Renal pelvis (tissue), 4 donors: ENCODE measurements around the gene PSME1. TPM values are rescaled to one million over a fixed set of nuclear protein-coding genes. Genes with fewer than 3 reads are reported as not detected.
A peak's percentile ranks its signal among the peaks of the same experiment; 100 is the strongest.

ENCODE experiments used
- DNase-seq: peaks from one replicate; pipeline ENCODE4 v3.0.0-alpha.2; 2013
- polyA plus RNA-seq, 3 donors: library from polyadenylated mRNA; unstranded; fragments of 120-200 nt; gene quantifications; one replicate each; pipeline ENCODE4 v1.2.1, GENCODE V29; 2013; ENCODE audit not compliant: insufficient read length in 3 of 3

PSME1 gene
- polyA plus RNA-seq, 3 donors: 175 to 216 (median 196) TPM

DNA sequence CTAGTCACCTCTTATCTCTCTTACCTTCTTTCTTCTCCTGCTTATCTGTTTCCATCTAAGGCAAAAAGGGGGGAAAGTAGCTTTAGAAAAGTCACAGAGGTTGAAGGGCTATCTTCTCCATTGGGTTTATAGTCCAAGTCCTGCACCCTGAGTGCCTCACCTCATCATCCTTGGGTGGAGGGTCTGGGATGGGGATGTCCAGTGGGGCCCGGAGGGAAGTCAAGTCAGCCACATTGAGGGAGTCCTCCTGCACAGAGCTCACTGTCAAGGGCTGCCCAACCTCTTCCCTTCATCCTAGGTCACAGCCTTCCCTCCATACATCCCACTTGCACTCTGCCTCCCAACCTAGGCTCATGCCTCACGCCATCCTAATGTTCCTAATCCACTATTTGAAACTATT, 9.2 kb downstream of the PSME1 start:
- DNase-seq: no peak

DNA sequence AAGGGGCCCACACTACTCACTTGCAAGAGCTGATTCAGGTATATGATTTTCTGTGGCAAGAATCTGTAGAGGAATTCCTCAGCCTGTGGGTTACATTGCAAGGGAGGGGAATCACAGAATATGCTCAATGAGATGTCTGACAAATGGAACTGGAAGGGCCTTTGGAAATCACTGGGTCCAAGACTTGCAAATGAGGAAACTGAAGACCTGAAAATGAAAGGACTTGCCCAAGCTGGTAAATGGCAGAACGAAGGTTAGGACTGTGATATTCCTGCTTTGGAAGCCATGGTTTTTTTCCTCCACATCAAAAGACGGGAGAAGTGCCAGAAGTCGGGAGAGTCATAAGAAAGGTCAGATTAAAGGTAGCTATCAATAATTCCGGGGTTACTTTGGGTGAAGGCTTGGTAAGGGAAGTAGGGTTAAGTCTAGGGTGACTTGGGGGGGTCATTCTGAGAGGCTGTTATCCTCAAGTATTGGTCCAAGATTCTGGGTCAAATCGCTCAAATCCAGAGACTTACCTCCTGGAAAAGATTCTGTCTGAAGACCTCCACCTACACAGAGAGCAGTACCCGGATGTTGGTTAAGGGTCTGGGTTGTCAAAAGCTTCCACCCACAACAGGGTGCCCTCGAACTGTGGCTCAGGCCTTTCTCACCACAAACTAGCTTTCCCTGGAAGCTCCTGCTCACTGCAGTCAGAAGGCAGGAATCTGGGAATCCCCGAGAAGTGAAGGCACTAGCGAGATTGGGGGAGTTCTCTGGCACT, 9.9 kb downstream of the PSME1 start:
- DNase-seq: no peak

DNA sequence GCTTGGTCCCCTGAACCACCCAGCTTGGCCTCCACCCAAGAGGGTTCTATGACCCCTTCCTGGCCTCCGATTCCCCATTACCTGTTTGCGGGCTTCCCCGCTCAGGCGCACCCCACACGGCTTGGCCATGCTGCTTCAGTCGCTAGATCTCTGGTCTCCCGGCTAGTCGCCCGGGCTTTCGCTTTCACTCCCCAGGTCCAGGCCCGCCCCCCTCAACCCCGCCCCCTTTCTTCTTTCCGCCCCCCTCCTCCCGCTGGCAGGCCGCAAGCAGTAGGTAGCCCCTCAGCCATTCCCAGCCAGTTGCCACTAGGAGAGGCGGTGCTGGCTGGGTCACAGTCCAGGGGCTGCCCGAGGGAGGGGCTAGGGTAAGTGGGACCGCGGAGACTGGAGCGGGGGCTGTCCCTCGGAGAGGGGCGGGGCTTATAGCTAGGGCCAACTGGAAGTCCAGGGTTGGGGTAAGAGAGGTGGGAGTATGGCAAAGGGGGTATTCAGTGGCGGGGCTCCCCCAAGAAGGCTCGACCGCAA, 10.5 kb downstream of the PSME1 start, which contains the start of gene PSME2:
Gene PSME2 (minus strand): TSS at position 158 of the 525 bp plus-strand sequence. CDS start 29 bp downstream, at position 129.
- DNase-seq: peak; percentile 98

DNA sequence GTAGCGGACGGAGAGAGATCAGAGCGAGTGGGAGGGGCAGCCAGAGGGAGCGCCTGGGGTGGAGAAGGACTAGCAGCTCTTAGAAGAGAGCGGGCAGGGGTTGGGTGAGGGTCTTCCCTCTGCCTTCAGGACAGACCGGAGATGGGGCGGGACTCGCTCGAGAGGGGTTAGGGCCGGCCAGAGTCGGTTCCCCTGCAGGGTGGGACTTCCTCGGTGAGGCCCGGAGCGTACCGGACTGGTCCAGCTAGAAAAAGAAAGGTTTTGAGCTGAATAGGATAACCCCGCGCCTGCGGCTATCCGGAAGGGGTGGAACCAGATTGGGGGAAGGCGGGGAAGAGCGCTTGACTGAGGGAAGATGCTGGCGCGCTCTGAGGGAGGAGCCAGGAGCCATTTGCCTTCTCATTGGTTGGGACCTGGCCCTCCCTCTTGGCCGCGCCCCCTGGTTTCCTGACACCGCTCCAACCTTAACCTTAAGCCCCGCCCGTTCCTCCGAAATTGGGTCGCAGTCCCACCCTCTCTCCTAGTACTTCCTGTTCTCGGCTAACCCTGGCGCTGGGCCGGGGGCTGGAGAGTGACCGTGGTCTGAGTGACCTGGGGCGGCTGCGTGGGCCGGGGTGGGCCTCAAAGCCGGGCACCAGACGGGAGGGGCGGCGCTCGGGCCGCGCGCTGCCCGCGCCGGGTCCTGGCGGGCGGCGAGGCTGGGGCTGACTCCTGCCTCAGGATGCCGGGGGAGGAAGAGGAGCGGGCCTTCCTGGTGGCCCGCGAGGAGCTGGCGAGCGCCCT, 11.2 kb downstream of the PSME1 start, which contains the start of gene RNF31:
Gene RNF31 (plus strand): TSS at position 521 of the 783 bp plus-strand sequence. CDS start 201 bp downstream, at position 722.
- DNase-seq: peak; percentile 99

DNA sequence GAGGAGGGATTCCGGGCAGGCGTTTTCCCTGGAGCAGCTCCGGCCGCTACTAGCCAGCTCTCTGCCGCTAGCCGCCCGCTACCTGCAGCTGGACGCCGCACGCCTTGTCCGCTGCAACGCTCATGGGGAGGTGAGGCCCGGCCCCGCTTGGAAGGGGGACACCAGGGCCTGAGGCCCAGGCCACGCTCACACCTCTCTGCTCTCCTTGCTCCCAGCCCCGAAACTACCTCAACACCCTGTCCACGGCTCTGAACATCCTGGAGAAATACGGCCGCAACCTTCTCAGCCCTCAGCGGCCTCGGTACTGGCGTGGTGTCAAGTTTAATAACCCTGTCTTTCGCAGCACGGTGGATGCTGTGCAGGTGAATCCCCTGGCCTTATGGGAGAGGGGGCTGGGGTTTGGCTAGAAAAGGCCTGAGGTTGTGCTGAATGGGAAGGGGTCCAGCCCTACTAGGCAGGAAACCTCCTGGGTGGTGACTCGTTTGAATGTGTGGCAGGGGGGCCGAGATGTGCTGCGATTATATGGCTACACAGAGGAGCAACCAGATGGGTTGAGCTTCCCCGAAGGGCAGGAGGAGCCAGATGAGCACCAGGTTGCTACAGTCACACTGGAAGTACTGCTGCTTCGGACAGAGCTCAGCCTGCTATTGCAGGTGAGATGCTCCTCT, 11.9 kb downstream of the PSME1 start:
- no peak for DNase-seq

DNA sequence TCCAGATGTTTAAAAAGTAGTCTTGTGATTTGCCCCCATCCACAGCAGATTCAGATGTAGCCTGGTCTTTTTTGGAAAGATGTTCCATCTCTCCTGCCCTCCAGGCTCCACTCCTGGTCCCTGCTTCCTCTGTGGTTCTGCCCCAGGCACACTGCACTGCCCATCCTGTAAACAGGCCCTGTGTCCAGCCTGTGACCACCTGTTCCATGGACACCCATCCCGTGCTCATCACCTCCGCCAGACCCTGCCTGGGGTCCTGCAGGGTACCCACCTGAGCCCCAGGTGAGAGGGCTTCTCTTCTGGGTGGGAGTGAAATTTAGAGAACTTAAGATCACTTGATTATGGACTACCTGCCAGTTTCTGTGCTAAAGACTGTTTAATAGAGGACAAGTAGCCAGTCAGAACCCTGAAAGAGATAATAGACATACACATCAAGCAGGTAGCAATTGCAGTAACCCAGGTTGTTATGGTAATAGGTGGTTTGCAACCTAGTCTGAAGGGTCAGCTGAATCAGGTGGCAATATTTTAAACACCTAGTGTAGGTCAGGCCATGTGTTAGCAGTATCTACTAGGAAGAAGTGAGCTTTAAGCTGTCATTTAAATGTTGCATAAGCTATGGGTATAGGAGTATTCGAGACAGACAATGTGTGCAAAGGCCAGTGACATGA, 13.4 kb downstream of the PSME1 start:
- no peak for DNase-seq

DNA sequence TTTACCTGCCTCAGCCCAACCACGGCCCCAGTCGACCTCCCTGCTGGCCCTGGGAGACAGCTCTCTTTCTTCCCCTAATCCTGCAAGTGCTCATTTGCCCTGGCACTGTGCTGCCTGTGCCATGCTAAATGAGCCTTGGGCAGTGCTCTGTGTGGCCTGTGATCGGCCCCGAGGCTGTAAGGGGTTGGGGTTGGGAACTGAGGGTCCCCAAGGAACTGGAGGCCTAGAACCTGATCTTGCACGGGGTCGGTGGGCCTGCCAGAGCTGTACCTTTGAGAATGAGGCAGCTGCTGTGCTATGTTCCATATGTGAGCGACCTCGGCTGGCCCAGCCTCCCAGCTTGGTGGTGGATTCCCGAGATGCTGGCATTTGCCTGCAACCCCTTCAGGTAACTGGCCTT, 14.1 kb downstream of the PSME1 start:
- no peak for DNase-seq

DNA sequence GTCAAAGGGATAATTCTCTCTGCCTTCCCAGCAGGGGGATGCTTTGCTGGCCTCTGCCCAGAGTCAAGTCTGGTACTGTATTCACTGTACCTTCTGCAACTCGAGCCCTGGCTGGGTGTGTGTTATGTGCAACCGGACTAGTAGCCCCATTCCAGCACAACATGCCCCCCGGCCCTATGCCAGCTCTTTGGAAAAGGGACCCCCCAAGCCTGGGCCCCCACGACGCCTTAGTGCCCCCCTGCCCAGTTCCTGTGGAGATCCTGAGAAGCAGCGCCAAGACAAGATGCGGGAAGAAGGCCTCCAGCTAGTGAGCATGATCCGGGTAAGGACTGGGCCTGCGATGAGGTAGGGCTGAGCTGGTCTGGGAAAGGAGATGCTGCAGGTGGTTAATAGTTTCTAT, 14.6 kb downstream of the PSME1 start:
- no peak for DNase-seq

DNA sequence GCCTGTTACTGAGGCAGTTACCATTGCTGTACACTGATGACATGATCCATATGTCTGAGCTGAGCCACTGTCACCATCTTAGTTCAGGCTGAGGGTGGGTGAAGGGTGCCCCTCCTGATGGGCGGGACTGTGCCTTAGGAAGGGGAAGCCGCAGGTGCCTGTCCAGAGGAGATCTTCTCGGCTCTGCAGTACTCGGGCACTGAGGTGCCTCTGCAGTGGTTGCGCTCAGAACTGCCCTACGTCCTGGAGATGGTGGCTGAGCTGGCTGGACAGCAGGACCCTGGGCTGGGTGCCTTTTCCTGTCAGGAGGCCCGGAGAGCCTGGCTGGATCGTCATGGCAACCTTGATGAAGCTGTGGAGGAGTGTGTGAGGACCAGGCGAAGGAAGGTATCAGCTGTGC, 15.0 kb downstream of the PSME1 start:
- DNase-seq: no peak

DNA sequence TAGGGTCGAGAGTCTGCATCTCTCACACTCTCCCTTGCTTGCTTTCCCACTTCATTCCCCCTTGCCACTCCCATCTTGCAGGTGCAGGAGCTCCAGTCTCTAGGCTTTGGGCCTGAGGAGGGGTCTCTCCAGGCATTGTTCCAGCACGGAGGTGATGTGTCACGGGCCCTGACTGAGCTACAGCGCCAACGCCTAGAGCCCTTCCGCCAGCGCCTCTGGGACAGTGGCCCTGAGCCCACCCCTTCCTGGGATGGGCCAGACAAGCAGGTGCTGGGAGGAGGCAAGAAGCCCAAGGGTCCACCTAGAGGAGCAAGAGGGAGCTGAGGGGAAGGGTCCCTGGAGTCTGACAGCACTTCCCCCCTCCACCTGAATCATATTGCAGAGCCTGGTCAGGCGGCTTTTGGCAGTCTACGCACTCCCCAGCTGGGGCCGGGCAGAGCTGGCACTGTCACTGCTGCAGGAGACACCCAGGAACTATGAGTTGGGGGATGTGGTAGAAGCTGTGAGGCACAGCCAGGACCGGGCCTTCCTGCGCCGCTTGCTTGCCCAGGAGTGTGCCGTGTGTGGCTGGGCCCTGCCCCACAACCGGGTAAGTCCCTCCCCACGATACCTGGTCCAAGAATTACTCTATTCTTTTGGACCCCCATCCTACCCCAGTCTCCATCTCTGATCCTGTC, 15.5 kb downstream of the PSME1 start:
- no peak for DNase-seq

DNA sequence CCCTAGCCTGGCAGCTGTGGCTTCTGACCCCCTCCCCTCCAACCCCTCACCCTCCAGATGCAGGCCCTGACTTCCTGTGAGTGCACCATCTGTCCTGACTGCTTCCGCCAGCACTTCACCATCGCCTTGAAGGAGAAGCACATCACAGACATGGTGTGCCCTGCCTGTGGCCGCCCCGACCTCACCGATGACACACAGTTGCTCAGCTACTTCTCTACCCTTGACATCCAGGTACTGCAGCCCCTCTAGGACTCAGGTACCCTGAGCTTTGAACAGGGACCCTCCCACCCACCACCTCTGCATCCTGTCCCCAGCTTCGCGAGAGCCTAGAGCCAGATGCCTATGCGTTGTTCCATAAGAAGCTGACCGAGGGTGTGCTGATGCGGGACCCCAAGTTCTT, 19.1 kb downstream of the PSME1 start:
- DNase-seq: no peak

DNA sequence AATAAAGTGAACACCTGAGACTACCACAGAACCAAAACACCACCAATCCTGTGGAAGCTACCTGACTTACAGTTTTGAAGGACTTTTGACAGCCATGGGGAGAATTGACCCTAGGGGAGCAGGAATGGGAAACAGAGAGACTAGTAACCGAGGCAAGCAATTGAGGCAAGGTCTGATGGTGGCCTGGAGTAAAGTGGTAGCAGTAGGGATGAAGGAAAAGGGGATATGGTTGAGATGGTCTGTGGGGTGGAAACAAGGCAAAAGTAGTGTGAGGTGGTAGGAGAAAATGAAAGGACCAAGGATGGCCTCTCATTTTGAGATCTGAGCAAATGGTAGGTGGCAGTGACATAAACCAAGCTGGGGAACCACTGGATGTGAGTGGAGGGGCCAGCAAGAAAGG, 20.8 kb downstream of the PSME1 start:
- DNase-seq: no peak

DNA sequence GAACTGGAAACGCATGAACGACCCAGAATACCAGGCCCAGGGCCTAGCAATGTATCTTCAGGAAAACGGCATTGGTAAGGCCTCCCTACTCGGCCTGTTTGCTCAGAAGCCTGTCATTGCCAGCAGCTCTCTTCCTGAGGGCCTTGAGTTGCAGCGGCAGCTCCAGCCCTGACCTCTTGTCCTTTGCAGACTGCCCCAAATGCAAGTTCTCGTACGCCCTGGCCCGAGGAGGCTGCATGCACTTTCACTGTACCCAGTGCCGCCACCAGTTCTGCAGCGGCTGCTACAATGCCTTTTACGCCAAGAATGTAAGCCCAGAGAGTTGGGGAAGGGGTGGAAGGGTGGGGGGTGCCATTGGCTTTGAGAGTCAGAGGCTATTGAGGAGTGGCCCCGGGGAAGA, 21.3 kb downstream of the PSME1 start:
- DNase-seq: no peak

DNA sequence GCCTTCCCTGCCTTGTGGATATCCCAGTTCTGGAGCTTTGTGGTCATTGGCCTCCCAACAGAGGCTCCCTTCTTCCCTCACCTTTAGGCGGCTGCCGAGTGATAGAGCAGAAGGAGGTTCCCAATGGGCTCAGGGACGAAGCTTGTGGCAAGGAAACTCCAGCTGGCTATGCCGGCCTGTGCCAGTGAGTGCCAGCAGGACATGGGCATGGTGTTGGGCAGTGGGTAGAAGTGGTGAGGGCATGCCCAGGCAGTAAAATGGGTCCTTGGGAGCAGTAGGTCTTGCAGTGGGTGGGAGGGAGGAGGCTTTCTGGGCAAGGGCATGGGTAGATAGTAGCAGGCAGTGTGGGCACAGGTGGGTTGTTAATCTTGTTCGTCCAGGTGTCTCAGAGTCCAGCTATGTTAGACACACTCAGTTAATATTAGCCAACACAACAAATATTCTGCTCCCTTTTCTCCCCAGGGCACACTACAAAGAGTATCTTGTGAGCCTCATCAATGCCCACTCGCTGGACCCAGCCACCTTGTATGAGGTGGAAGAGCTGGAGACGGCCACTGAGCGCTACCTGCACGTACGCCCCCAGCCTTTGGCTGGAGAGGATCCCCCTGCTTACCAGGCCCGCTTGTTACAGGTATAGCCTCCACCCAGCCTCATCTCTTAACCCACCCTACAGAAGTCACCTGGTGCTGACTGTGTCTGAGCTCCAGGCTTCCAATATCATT, 23.9 kb downstream of the PSME1 start:
- no peak for DNase-seq

DNA sequence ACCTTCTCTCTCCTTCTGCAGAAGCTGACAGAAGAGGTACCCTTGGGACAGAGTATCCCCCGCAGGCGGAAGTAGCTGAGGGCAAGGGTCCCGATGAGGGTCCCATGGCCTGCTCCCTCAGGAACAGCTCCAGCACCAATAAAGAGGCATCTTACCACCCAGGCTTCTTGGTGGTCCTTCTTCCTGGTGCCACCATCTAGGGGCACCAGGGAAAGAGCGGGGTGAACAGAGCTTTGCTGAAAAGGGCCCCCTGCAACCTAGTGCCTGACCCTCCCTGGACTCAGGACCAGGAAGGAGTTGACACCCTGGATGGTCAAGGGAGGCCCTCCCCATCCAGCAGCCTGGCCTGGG, 24.5 kb downstream of the PSME1 start:
- DNase-seq: no peak

DNA sequence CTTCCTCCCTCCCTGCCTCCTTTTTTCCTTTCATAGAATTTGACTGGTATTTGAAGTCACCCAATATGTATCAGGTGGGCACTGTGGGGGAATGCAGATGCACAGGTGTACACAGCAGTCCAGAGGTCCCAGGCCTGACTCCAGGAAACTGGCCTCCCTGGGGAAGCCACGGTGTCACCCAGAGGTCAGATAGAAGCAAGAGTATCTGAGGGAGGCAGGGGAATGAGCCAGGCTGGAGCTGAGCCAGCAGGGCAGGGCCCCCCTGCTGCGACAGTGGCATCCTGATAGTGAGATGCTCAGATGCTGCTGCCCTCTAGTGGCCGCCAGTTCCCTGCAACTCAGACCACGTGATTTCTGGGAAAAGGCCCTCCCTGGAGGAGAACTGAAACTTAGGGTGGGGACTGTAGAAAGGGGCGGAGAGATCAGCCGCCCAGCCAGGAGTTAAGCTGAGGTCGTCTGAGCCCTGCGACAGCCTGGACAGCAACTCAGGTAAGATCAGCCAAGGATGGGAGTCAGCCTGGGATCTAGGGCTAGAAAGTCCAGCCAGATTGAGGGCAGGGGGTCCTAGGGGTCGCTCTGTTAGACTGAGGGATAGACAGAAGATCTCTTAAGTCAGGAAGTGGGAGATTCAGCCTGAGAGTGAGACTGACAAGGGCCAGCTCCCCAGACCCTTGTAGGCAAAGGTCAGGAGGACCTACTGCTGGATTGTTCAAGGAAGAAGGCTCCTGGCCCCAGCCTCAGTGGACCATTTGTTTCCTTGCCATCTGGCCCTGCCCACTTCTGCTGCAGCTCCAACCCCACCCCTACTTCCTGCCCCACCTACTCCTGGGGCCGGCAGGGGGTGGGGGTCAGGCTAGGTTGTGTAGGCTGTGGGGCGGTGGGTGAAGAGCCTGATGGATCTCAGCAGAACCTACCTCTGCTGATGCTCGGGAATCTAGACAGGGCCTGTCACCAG, 25.1 kb downstream of the PSME1 start, which contains the start of gene IRF9:
Gene IRF9 (plus strand): TSS at position 416 of the 955 bp plus-strand sequence. CDS start 880 bp downstream, outside the sequence.
- DNase-seq: peak; percentile 97

DNA sequence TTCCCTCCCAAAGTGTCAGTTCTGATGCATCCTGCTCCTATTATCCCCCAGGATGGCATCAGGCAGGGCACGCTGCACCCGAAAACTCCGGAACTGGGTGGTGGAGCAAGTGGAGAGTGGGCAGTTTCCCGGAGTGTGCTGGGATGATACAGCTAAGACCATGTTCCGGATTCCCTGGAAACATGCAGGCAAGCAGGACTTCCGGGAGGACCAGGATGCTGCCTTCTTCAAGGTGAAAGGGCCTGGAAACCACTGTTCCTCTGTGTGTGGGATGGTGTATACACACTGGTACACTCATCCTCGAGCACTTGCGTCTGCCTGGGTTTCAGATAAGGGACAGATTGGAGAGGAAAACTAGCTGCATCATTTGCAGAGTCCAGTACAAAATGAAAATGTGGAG, 26.1 kb downstream of the PSME1 start:
- no peak for DNase-seq

DNA sequence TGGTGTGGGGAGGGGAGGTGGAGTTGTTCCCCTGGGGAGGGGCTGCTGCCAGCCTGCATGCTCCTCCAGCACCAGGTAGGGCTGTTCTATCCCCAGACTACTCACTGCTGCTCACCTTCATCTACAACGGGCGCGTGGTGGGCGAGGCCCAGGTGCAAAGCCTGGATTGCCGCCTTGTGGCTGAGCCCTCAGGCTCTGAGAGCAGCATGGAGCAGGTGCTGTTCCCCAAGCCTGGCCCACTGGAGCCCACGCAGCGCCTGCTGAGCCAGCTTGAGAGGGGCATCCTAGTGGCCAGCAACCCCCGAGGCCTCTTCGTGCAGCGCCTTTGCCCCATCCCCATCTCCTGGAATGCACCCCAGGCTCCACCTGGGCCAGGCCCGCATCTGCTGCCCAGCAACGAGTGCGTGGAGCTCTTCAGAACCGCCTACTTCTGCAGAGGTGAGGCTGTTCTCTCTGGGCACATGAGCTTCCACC, 28.6 kb downstream of the PSME1 start:
- DNase-seq: no peak

DNA sequence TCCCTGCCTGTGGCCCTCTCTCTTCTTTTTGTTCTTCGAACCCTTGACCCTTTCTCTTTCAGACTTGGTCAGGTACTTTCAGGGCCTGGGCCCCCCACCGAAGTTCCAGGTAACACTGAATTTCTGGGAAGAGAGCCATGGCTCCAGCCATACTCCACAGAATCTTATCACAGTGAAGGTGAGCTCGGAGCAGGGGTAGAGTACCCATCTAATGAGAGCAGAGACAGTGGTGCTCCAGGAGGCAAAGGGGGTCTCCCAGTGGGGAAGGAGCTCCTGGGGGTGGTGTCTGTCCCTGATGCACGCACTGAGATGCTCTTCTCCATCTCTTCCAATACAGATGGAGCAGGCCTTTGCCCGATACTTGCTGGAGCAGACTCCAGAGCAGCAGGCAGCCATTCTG, 29.8 kb downstream of the PSME1 start:
- DNase-seq: no peak
